Stimulated activated CD8-positive, alpha-beta memory T cell treated with anti-CD3 and anti-CD28 coated beads, Interleukin-4, amount 100 ng/mL, for 48 hours (primary cell): ENCODE data around the gene HDAC6.
A peak's percentile ranks its signal among the peaks of the same experiment; 100 is the strongest.

Experiments used
- DNase-seq: peaks from one replicate; pipeline ENCODE4 v3.0.0-alpha.2; 2020

Gene HDAC6

GRCh38 chrX:48801280-48802088 is at the start of gene HDAC6:
Gene HDAC6 (plus strand): TSS chrX:48802067. CDS start chrX:48802693, 626 bp downstream.
- peak; percentile 92 for DNase-seq

- DNase-seq = no peak
Observed at GRCh38 chrX:48752498-48752897, 49.4 kb upstream of the HDAC6 start.

GRCh38 chrX:48753708-48754228 is 48.1 kb upstream of the HDAC6 start:
- DNase-seq = no peak

GRCh38 chrX:48754238-48754637 is 47.6 kb upstream of the HDAC6 start:
- no peak for DNase-seq

GRCh38 chrX:48761674-48762471 is 40.0 kb upstream of the HDAC6 start, which contains the start of gene GLOD5:
Gene GLOD5 (plus strand): TSS chrX:48761747. CDS start chrX:48761791, 44 bp downstream.
- DNase-seq = no peak

- DNase-seq = no peak
Observed at GRCh38 chrX:48769230-48769629, 32.6 kb upstream of the HDAC6 start.

GRCh38 chrX:48770296-48770695 is 31.6 kb upstream of the HDAC6 start:
- no peak for DNase-seq

- DNase-seq = no peak
Observed at GRCh38 chrX:48772602-48773001, 29.3 kb upstream of the HDAC6 start.

GRCh38 chrX:48776818-48777439 is 24.9 kb upstream of the HDAC6 start:
- no peak for DNase-seq

GRCh38 chrX:48779399-48779798 is 22.5 kb upstream of the HDAC6 start:
- DNase-seq = no peak

- no peak for DNase-seq
Observed at GRCh38 chrX:48781705-48782104, 20.2 kb upstream of the HDAC6 start.

GRCh38 chrX:48782216-48782615 is 19.7 kb upstream of the HDAC6 start:
- no peak for DNase-seq

GRCh38 chrX:48782795-48783194 is 19.1 kb upstream of the HDAC6 start:
- DNase-seq = no peak

GRCh38 chrX:48784726-48785125 is 17.1 kb upstream of the HDAC6 start:
- DNase-seq = no peak

- no peak for DNase-seq
Observed at GRCh38 chrX:48785186-48785539, 16.7 kb upstream of the HDAC6 start.

GRCh38 chrX:48785540-48786214 is 16.2 kb upstream of the HDAC6 start:
- no peak for DNase-seq

GRCh38 chrX:48786341-48786800 is 15.5 kb upstream of the HDAC6 start, which contains the start of gene GATA1:
Gene GATA1 (plus strand): TSS chrX:48786590. CDS start chrX:48791110, 4,520 bp downstream.
- DNase-seq = no peak

- no peak for DNase-seq
Observed at GRCh38 chrX:48786825-48787504, 14.9 kb upstream of the HDAC6 start.

- DNase-seq = no peak
Observed at GRCh38 chrX:48787505-48788443, 14.1 kb upstream of the HDAC6 start.

- no peak for DNase-seq
Observed at GRCh38 chrX:48789366-48790220, 12.3 kb upstream of the HDAC6 start.
